ENCODE data around the gene SUMO4. TPM values are rescaled to one million over a fixed set of nuclear protein-coding genes. Genes with fewer than 3 reads are reported as not detected.

SUMO4 gene
- total RNA-seq, 3 donors from 2014 or later (not counting 1 experiment from before 2014, with no cell fraction given): 3.4 to 5.3 (median 4.8) TPM

GRCh38 chr6:149448821-149449453 is 48.9 kb downstream of the SUMO4 start:
- ATAC-seq (no peak), DNase-seq (no peak)
- Histone ChIP-seq H3K27ac (ENCODE audit: low read length) (no peak overlapping the region), H3K4me3 (ENCODE audit: low read length) (no peak overlapping the region), H3K27me3 (ENCODE audit: control insufficient read depth, insufficient read depth, low read length) (no peaks in the 10 kb centered on the region), H3K36me3 (ENCODE audit: control insufficient read depth, insufficient read depth, low read length) (no peaks in the 10 kb centered on the region), H3K9me3 (ENCODE audit: control insufficient read depth, insufficient read depth, low read length) (no peaks in the 10 kb centered on the region), H3K4me1 (ENCODE audit: control insufficient read depth, insufficient read depth, low read length) (peaks cover 5% of the 10 kb centered on the region)
- no peaks in the 10 kb centered on the region for H3K36me3 Mint-ChIP-seq
- 88% methylated on average over 4 of the region's 5 CpGs for WGBS (ENCODE audit: insufficient coverage)
- H3K4me3 Mint-ChIP-seq: no peak overlapping the region
- no peak for TF ChIP-seq CTCF (IDR thresholded peaks at IDR 0.05)
- H3K9me3 Mint-ChIP-seq: no peaks in the 10 kb centered on the region
- no peak overlapping the region for H3K27ac Mint-ChIP-seq
- peaks cover 6 to 9% of the 10 kb centered on the region in 2 donors for H3K27me3 Mint-ChIP-seq (ENCODE audit: low read depth in 2 of 2)
- no peaks in the 10 kb centered on the region for H3K4me1 Mint-ChIP-seq
- intact Hi-C loops (cut with micrococcal nuclease): no loop called here

GRCh38 chr6:149449831-149450678 is 50.0 kb downstream of the SUMO4 start:
- intact Hi-C loops (cut with micrococcal nuclease): no loop called here
- WGBS (ENCODE audit: insufficient coverage): 90% methylated on average over 14 of the region's 14 CpGs
- no peak for TF ChIP-seq CTCF (IDR thresholded peaks at IDR 0.05)

More at GRCh38 chr6:149449831-149450678, 50.0 kb downstream of the SUMO4 start:
- Mint-ChIP-seq H3K9me3 (no peaks in the 10 kb centered on the region), H3K4me3 (peak overlapping the region; percentile 60), H3K27me3 (ENCODE audit: low read depth in 2 of 2) (peaks cover 6 to 9% of the 10 kb centered on the region in 2 donors), H3K27ac (no peak overlapping the region), H3K4me1 (no peaks in the 10 kb centered on the region), H3K36me3 (no peaks in the 10 kb centered on the region)
- Histone ChIP-seq H3K27ac (ENCODE audit: low read length) (no peak overlapping the region), H3K36me3 (ENCODE audit: control insufficient read depth, insufficient read depth, low read length) (no peaks in the 10 kb centered on the region), H3K27me3 (ENCODE audit: control insufficient read depth, insufficient read depth, low read length) (no peaks in the 10 kb centered on the region), H3K4me3 (ENCODE audit: low read length) (no peak overlapping the region), H3K9me3 (ENCODE audit: control insufficient read depth, insufficient read depth, low read length) (no peaks in the 10 kb centered on the region), H3K4me1 (ENCODE audit: control insufficient read depth, insufficient read depth, low read length) (peaks cover 5% of the 10 kb centered on the region)
- ATAC-seq (no peak), DNase-seq (no peak)

Other genes with a start within 250 kb of the SUMO4 start
- gene TAB2, start 82.5 kb upstream of the SUMO4 start, total RNA-seq: 10 to 100 TPM; 65.7 to 74.9 (median 68.9) TPM
- 1 to 10 TPM in 2 of 3 donors, under 1 TPM in 1; 0.49 to 7.7 (median 4.1) TPM for gene ZC3H12D, start 84.8 kb downstream of the SUMO4 start, total RNA-seq
- gene PPIL4, start 145.8 kb downstream of the SUMO4 start, total RNA-seq: 10 to 100 TPM; 24.4 to 32.8 (median 25.0) TPM
- 10 to 100 TPM; 19.0 to 25.9 (median 21.6) TPM for gene GINM1, start 166.1 kb downstream of the SUMO4 start, total RNA-seq
- 10 to 100 TPM; 16.4 to 22.7 (median 21.0) TPM for gene KATNA1, start 248.5 kb downstream of the SUMO4 start, total RNA-seq

Measured in natural killer cell (primary cell).